GM19025 (cell line): Measurements from ENCODE around the gene SSBP2.
"Not testable (repeated sequence)": the region's sequence is repeated elsewhere in the genome, so short reads cannot be mapped to it uniquely, and the experiment has no call there.

Source experiments
- ATAC-seq: cut with Tn5 transposase; IDR thresholded peaks from one replicate; pipeline ENCODE4 v1.9.1; 2021; ENCODE audit warnings: mild to moderate bottlenecking, low read depth, moderate library complexity; ENCODE audit not compliant: unreplicated experiment

The SSBP2 gene

DNA sequence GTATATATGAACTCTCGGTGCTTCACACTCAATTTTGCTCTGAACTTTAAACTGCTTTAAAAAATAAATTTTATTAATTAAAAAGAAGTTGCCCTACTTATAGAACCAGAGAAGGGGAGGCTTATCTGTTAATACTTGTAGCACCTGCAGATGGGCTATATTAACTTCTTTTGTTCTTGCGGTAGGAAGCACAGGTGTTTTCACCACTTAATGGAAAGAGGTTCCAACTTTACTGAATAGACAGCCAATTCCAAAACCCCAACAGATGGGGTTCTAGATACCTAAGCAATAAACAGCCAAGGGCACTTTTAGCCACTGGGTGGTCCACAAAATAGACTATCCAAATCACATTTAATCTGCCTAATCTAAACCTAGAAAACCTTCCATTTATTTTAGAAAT is 65.4 kb downstream of the SSBP2 start:
- no peak for ATAC-seq

DNA sequence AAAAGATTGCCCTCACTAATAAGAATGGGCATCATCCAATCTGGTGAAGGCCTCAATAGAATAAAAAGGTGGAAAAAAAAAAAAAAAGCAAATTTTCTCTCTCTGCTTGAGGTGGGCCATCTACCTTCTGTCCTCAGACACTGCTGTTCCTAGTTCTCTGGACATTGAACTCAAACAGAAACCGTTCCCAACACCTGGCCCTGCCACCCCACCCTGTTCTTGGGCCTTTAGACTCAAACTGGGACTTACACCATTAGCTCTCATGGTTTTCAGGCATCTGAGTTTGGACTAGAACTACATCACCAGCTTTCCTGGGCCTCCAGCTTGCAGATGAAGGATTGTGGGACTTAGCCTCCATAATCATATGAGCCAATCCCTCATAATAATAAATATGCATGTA is 71.0 kb downstream of the SSBP2 start:
- no peak for ATAC-seq

DNA sequence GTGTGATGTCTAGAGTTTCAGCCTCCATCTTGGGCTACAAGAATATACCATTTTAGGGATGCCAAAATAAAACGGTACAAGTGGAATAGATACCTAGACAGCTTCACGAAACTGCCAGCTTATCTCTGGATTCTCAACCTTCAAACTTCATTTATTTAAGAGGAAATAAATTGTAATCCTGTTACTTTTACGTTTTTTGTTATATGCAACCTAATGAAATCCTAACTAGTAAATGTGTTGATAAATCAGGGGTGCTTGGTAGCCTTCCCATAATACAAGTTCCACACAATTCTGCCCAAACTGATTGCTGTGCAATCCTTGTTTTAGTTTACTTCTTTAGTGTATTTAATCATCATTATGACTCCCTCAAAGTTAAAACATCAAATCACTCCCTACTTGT is 75.5 kb downstream of the SSBP2 start:
- no peak for ATAC-seq

DNA sequence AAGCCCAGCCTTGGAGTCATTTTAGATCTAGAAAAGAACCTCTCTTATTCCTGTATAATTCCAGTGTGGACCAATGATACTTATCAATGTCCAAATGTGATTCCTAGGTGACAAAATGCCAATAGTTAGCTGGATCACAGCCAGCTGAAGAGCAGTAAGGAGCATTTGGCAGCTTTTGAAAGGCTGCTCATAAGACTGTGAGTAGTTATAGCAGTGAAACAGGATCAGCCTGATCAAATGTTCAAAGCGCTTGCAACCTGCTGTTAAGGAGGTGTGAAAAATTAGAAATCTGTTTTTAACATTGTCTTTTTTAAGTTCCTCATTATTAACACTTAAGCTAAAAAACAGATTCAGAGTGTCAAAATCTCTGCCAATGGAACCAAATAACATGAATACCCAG is 85.1 kb downstream of the SSBP2 start:
- no peak for ATAC-seq

GRCh38 chr5:81660624-81661023 is 90.3 kb downstream of the SSBP2 start:
- ATAC-seq = not testable (repeated sequence)

DNA sequence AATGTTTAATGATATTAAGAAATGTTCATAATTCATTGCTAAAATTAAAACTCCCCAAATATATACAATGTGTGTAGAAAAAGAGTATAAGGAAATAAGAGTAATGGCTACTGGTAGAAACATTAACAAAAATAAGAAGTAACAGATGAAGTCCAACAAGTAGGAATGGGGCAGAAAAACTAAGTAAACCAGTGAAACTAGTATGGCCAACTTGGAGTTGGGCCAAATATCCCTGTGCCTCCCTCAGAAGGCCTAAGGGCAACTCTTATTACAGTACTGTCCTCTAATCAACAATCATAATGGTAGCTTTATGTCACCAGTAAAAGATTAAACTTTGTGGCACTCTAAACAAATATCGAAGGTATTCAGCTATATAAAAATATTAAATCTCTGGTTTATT is 93.5 kb downstream of the SSBP2 start:
- ATAC-seq = no peak

DNA sequence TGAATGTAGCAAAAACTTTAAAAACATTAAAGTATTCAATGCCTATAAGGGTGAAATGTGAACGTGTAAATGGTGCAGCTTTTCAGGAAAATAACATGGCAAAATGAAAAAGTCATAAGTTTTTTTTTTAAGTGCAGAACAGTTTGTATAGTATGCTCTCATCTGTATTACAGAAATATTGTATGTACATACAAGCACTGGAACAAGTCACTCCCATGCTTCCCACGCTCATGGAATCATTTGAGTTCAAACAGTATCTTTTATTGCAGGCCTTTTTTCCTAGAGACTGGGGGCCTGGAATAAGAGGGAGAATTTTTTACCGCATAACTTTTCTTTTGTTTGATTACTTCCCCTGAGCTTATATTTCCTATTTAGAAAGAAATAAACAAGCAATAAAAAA is 94.1 kb downstream of the SSBP2 start:
- ATAC-seq = no peak

DNA sequence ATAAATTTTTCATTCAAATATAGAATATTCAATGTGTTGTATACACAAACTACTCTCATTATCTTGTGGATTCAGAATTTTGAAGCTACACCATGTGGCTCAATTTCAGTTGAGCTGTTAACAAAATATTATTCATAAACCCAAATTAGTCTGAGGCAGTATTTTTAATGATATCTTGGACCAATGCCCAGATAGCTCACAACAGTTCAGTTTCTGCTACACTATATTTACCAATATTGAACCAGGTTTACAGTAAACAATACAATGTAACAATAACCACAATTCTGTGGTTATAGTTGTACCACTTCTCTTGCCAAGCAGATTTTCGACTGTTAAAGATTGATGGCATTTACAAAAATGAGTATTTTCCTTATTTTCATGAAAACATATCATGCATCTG is 99.9 kb downstream of the SSBP2 start:
- ATAC-seq = no peak

GRCh38 chr5:81646469-81646995 is 104.4 kb downstream of the SSBP2 start:
- no peak for ATAC-seq

- ATAC-seq = no peak
Observed at GRCh38 chr5:81642210-81642609, 108.7 kb downstream of the SSBP2 start.

- no peak for ATAC-seq
Observed at GRCh38 chr5:81639556-81639955, 111.3 kb downstream of the SSBP2 start.

DNA sequence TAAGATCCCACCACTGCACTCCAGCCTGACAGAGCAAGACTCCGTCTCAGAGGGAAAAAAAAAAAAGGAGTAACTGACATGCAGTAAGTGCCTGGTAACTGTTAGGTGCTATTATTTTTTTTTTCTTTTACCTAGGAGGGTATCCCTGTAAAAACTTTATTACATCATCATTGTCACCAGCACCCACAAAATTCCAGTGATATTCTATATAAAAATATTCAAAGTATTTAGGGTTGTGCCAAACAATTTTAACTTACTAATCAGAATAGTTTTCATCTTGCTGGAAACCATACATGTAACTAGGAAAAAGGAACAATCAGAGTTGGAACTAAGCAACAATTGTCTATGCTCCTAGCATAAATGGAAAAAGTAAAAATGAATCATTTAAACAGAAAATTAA is 112.4 kb downstream of the SSBP2 start:
- no peak for ATAC-seq

GRCh38 chr5:81633891-81634290 is 117.0 kb downstream of the SSBP2 start:
- no peak for ATAC-seq

DNA sequence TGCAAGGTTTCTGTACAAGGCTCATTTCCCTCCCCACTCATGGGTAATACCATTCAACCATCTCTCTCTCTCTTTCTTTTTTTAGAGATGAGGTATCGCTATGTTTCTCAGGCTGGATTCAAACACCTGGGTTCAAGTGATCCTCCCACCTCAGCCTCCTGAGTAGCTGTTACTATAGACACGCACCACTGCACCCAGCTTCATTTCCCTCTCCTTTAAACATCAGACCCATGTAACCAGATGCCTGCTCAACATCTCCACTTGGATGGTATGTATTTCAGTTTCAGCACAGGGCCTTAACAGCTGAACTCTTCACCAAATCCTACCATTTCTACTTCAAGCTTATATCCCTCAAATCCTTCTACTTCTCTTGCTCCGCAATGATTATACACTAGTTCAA is 117.4 kb downstream of the SSBP2 start:
- no peak for ATAC-seq

GRCh38 chr5:81632679-81633078 is 118.2 kb downstream of the SSBP2 start:
- ATAC-seq = no peak

- no peak for ATAC-seq
Observed at GRCh38 chr5:81631621-81632020, 119.3 kb downstream of the SSBP2 start.

DNA sequence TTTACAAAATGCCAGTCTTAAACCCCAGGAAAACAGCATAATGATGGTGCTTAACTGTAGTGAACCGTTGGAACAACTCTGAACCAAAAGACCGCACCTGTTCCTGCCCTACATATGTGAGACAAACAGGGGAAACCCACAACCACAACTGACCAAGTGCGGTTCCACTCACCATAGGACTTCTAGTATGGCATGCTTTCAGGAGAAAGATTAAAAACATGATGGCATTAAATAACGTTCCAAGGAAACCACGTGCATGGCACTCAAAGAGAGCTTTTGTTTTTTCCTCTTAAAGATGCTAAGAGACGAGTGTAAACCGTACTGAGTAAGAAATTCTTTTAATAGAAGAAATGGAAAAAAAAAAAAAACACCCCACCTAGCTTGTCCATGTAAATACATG is 119.8 kb downstream of the SSBP2 start:
- peak; percentile 78 for ATAC-seq

DNA sequence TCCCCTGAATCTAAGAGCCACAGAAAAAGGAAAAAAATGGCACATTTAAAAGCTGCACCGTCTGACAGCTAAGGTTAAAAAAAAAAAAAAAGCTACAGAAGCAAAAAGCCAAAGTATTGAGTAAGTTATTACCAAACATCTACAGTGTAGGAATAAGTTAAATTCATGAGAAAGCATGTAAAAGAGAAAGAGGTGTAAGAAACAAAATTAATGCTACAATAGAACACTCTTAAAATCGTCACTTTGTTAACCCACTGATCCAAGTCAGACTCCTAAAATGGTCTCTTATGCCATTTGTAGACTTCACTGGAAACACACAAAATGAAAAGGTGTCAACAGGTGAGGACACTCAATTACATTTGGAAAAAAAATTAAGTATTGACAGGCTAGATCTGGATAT is 120.2 kb downstream of the SSBP2 start:
- no peak for ATAC-seq

DNA sequence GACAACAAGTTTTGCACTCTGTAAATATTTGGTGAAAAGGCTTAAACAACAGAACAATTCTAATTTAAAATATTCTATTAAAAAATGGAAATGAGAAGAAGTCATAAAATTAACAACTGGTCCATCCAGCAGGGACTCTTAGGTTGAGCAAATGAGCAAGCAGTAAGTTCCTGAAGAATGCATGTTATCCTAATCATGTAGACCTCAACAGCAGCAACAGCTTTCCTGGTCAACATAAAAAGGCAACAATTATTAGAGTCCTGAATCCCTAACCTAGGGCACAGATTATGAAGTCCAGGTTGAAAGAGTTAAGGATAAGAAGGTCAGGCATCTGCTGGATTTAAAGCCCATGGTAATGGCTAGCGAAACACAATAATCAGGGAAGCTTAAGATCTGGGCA is 120.9 kb downstream of the SSBP2 start:
- ATAC-seq = no peak

DNA sequence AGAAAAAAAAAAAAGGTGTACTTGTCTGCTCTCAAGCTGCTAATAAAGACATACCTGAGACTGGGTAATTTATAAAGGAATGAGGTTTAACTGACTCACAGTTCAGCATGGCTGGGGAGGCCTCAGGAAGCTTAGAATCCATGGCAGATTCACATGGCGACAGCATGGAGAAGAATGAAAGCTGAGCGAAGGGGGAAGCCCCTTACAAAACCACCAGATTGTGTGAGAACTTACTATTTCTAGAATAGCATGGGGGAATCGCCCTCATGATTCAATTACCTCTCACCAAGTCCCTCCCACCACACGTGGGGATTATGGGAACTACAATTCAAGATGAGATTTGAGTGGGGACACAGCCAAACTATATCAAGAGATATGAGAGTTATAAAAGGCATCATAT is 122.8 kb downstream of the SSBP2 start:
- ATAC-seq = not testable (repeated sequence)

GRCh38 chr5:81626524-81626923 is 124.4 kb downstream of the SSBP2 start:
- ATAC-seq = no peak

DNA sequence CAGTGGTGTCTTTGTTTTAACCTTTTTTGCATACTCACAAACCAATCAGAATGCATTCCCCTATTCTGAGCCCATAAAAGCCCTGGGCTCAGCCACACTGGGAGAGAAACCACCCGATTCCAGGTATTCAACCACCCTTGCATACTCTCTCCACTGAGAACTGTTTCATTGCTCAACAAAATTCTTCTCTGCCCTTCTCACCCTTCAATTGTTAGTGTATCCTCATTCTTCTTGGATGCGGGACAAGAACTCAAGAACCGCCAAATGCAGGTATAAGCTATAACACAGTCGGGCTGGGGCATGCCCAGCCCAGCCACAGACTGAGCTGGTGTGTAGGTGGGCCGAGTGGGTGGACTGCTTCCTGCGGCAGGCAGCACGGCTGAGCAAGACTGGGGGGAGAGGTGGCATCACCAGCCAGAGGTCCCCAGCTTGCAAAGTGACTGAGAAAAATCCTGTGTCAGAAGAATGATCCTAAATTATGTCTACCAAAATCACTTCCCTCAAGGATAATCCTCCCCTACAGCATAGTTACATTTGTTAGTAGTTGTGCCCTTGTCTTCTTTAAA is 141.0 kb downstream of the SSBP2 start:
- no peak for ATAC-seq

DNA sequence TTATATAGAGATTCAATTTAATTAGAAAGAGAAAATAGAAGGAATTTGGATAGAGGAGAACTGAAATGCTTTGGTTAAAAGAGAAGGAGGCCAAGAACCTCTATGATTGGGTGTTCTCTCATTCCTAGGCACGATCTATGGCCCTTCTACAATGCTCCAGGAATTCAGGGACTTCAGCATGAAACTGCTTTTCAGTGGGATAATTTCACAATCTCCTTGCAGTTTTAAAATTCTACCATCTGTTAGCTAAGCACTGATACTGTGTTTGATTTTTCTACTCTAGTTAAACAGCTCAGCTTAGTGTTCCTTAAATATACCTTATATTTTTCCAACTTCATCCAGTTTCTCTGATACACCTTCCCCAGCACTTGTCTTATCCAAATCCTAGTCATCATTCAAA is 141.9 kb downstream of the SSBP2 start:
- no peak for ATAC-seq
